Measurements from ENCODE around the gene C12orf76.
"Not testable (repeated sequence)": the region's sequence is repeated elsewhere in the genome, so short reads cannot be mapped to it uniquely, and the experiment has no call there.

Gene C12orf76

GRCh38 chr12:110088936-110089335 lies 40.6 kb upstream of the C12orf76 start:
- no peak overlapping the region for H3K9ac ChIP-seq
- no peak overlapping the region for H2AFZ ChIP-seq (ENCODE audit: low read depth)
- no peaks in the 10 kb centered on the region for H4K20me1 ChIP-seq (ENCODE audit: insufficient read depth)
- H3K27me3 ChIP-seq (ENCODE audit: insufficient read depth, low read depth): no peaks in the 10 kb centered on the region
- H3K27ac ChIP-seq: no peak overlapping the region
- H3K4me3 ChIP-seq (IDR thresholded peaks at IDR 0.05; ENCODE audit: insufficient read depth, low read depth, low read length): no peak overlapping the region
- H3K4me1 ChIP-seq (ENCODE audit: low read depth, poor library complexity, severe bottlenecking): no peaks in the 10 kb centered on the region
- H3K4me2 ChIP-seq: no peak overlapping the region
- no peaks in the 10 kb centered on the region for H3K36me3 ChIP-seq (ENCODE audit: insufficient read depth)
- no peaks in the 10 kb centered on the region for H3K79me2 ChIP-seq (ENCODE audit: insufficient read depth, low read depth)
- TF ChIP-seq CTCF (conservative IDR thresholded peaks at IDR 0.05; ENCODE audit: low read depth, low read length): no peak

GRCh38 chr12:110088216-110088615 lies 39.9 kb upstream of the C12orf76 start:
- H3K27me3 ChIP-seq (ENCODE audit: insufficient read depth, low read depth); H4K20me1 ChIP-seq (ENCODE audit: insufficient read depth): not testable (repeated sequence)

GRCh38 chr12:110084314-110085015 lies 36.1 kb upstream of the C12orf76 start:
- Histone ChIP-seq H3K36me3 (ENCODE audit: insufficient read depth) (no peaks in the 10 kb centered on the region), H3K27ac (no peak overlapping the region), H3K4me2 (no peak overlapping the region), H3K9ac (no peak overlapping the region), H3K4me1 (ENCODE audit: low read depth, poor library complexity, severe bottlenecking) (peaks cover 12% of the 10 kb centered on the region), H3K27me3 (ENCODE audit: insufficient read depth, low read depth) (no peaks in the 10 kb centered on the region), H2AFZ (ENCODE audit: low read depth) (no peak overlapping the region), H3K4me3 (IDR thresholded peaks at IDR 0.05; ENCODE audit: insufficient read depth, low read depth, low read length) (no peak overlapping the region), H3K79me2 (ENCODE audit: insufficient read depth, low read depth) (no peaks in the 10 kb centered on the region), H4K20me1 (ENCODE audit: insufficient read depth) (no peaks in the 10 kb centered on the region)
- TF ChIP-seq CTCF (conservative IDR thresholded peaks at IDR 0.05; ENCODE audit: low read depth, low read length): no peak

More at GRCh38 chr12:110088216-110088615, 39.9 kb upstream of the C12orf76 start:
- H3K4me3 ChIP-seq (IDR thresholded peaks at IDR 0.05; ENCODE audit: insufficient read depth, low read depth, low read length); H3K4me1 ChIP-seq (ENCODE audit: low read depth, poor library complexity, severe bottlenecking); H3K27ac ChIP-seq; H3K9ac ChIP-seq; H3K79me2 ChIP-seq (ENCODE audit: insufficient read depth, low read depth); H3K4me2 ChIP-seq; H2AFZ ChIP-seq (ENCODE audit: low read depth); H3K36me3 ChIP-seq (ENCODE audit: insufficient read depth): not testable (repeated sequence)

DNA sequence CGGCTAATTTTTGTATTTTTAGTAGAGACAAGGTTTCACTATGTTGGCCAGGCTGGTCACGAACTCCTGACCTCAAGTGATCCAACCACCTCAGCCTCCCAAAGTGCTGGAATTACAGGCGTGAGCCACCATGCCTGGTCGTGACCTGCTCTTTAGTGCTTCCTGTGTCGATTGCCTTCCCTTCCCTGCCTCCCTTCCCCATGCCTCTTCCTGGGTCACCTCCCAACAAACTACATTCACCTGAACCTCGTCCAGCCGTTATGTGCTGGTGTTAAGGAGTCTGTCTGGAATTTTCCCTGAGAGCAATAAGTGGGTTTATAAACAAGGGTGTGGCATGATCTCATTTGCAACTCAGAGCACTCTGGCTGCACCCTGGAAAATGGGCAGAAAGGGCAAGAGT lies 32.1 kb upstream of the C12orf76 start:
- peak overlapping the region; percentile 93 for H2AFZ ChIP-seq (ENCODE audit: low read depth)
- peaks cover 21% of the 10 kb centered on the region for H3K4me1 ChIP-seq (ENCODE audit: low read depth, poor library complexity, severe bottlenecking)
- no peak overlapping the region; the same call in 1 of the 2 replicates for H3K4me2 ChIP-seq

More for the DNA sequence above, 32.1 kb upstream of the C12orf76 start:
- Histone ChIP-seq H3K27me3 (ENCODE audit: insufficient read depth, low read depth) (no peaks in the 10 kb centered on the region), H3K27ac (no peak overlapping the region), H3K36me3 (ENCODE audit: insufficient read depth) (no peaks in the 10 kb centered on the region), H3K9ac (no peak overlapping the region), H4K20me1 (ENCODE audit: insufficient read depth) (no peaks in the 10 kb centered on the region), H3K79me2 (ENCODE audit: insufficient read depth, low read depth) (no peaks in the 10 kb centered on the region), H3K4me3 (IDR thresholded peaks at IDR 0.05; ENCODE audit: insufficient read depth, low read depth, low read length) (no peak overlapping the region)
- TF ChIP-seq CTCF (conservative IDR thresholded peaks at IDR 0.05; ENCODE audit: low read depth, low read length): no peak
